Measurements from ENCODE around the gene YKT6.

The YKT6 gene

GRCh38 chr7:44156453-44157010 is 44.2 kb upstream of the YKT6 start:
- no peak for TF ChIP-seq CTCF (IDR thresholded peaks at IDR 0.05)

- TF ChIP-seq CTCF (IDR thresholded peaks at IDR 0.05) = no peak
Measured at GRCh38 chr7:44157116-44158080, 43.4 kb upstream of the YKT6 start.

GRCh38 chr7:44158096-44158872 is 42.5 kb upstream of the YKT6 start:
- TF ChIP-seq CTCF (IDR thresholded peaks at IDR 0.05) = no peak

- TF ChIP-seq CTCF (IDR thresholded peaks at IDR 0.05) = no peak
Measured at GRCh38 chr7:44158873-44159631, 41.7 kb upstream of the YKT6 start.

- TF ChIP-seq CTCF (IDR thresholded peaks at IDR 0.05) = no peak
Measured at GRCh38 chr7:44159824-44160630, 40.8 kb upstream of the YKT6 start.

GRCh38 chr7:44161371-44161770 is 39.4 kb upstream of the YKT6 start:
- no peak for TF ChIP-seq CTCF (IDR thresholded peaks at IDR 0.05)
